ENCODE results near the gene VPS8.

Gene VPS8

GRCh38 chr3:185069037-185070030, 257.4 kb downstream of the VPS8 start:
- TF ChIP-seq, protein P1, sequence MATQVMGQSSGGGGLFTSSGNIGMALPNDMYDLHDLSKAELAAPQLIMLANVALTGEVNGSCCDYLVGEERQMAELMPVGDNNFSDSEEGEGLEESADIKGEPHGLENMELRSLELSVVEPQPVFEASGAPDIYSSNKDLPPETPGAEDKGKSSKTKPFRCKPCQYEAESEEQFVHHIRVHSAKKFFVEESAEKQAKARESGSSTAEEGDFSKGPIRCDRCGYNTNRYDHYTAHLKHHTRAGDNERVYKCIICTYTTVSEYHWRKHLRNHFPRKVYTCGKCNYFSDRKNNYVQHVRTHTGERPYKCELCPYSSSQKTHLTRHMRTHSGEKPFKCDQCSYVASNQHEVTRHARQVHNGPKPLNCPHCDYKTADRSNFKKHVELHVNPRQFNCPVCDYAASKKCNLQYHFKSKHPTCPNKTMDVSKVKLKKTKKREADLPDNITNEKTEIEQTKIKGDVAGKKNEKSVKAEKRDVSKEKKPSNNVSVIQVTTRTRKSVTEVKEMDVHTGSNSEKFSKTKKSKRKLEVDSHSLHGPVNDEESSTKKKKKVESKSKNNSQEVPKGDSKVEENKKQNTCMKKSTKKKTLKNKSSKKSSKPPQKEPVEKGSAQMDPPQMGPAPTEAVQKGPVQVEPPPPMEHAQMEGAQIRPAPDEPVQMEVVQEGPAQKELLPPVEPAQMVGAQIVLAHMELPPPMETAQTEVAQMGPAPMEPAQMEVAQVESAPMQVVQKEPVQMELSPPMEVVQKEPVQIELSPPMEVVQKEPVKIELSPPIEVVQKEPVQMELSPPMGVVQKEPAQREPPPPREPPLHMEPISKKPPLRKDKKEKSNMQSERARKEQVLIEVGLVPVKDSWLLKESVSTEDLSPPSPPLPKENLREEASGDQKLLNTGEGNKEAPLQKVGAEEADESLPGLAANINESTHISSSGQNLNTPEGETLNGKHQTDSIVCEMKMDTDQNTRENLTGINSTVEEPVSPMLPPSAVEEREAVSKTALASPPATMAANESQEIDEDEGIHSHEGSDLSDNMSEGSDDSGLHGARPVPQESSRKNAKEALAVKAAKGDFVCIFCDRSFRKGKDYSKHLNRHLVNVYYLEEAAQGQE (IDR thresholded peaks at IDR 0.05; ENCODE audit: insufficient replicate concordance, low read depth): no peak
- TF ChIP-seq GABPA (IDR thresholded peaks at IDR 0.05; ENCODE audit: low read depth): no peak
- no peak for TF ChIP-seq POLR2AphosphoS5 (IDR thresholded peaks at IDR 0.05; ENCODE audit: low read depth)
- no peak for TF ChIP-seq SPI1 (IDR thresholded peaks at IDR 0.05; ENCODE audit: borderline replicate concordance, low read depth)
- TF ChIP-seq, protein P2, sequence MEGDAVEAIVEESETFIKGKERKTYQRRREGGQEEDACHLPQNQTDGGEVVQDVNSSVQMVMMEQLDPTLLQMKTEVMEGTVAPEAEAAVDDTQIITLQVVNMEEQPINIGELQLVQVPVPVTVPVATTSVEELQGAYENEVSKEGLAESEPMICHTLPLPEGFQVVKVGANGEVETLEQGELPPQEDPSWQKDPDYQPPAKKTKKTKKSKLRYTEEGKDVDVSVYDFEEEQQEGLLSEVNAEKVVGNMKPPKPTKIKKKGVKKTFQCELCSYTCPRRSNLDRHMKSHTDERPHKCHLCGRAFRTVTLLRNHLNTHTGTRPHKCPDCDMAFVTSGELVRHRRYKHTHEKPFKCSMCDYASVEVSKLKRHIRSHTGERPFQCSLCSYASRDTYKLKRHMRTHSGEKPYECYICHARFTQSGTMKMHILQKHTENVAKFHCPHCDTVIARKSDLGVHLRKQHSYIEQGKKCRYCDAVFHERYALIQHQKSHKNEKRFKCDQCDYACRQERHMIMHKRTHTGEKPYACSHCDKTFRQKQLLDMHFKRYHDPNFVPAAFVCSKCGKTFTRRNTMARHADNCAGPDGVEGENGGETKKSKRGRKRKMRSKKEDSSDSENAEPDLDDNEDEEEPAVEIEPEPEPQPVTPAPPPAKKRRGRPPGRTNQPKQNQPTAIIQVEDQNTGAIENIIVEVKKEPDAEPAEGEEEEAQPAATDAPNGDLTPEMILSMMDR (IDR thresholded peaks at IDR 0.05; ENCODE audit: insufficient read depth, low read length): no peak
- DNase-seq (ENCODE audit: low read depth in 1 of 2, low spot score in 1 of 2): no peak

DNA sequence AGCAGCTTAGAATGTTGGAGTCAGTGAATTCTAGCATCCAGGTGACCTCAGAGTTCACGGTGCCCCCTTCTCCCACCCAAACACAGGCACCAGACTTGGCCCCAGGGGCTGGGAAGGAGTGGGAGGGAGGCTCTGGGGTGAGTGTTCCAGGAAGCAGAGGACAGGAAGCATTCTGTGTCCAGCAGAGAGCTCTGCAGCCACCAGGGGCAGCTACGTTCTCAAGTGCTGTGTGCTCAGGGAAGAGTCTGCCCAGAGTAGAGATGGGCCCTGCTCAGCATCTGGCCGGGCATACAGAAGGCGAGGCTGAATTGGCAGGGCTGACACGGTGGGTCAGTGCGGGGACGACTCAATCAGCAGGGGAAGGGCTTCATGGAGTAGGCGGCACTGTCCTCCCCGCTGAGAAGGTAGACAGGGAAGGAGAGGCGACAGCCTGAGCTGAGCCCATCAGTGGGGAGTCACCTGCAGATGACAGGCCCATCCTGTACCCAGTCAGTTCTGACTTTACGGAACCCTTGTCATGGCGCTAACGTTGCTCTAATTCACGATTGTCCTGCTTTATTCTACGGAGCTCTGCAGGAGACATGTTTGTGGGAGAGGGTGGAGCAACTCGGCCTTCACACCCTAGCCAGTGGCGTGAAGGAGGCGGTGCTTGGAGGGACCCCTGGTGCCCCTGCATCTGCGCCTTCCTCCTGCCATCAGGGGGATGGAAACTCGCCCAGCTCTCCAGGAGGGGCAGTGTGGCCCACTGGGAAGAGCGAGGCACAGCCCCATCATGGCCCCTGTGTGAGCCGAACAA, 258.7 kb downstream of the VPS8 start:
- H3K27me3 ChIP-seq (ENCODE audit: insufficient read depth, poor library complexity, severe bottlenecking): no peaks in the 10 kb centered on the region
- no peak overlapping the region for H3K27ac ChIP-seq (replicated peaks)
- H3K4me3 ChIP-seq (replicated peaks; ENCODE audit: insufficient read depth, low read length): no peak overlapping the region
- no peak for DNase-seq (ENCODE audit: low read depth in 1 of 2, low spot score in 1 of 2)
- TF ChIP-seq, protein P2 (IDR thresholded peaks at IDR 0.05; ENCODE audit: insufficient read depth, low read length): no peak
- TF ChIP-seq SPI1 (IDR thresholded peaks at IDR 0.05; ENCODE audit: borderline replicate concordance, low read depth) (no peak), POLR2AphosphoS5 (IDR thresholded peaks at IDR 0.05; ENCODE audit: low read depth) (no peak), GABPA (IDR thresholded peaks at IDR 0.05; ENCODE audit: low read depth) (no peak)
- TF ChIP-seq, protein P1 (IDR thresholded peaks at IDR 0.05; ENCODE audit: insufficient replicate concordance, low read depth): no peak

More at GRCh38 chr3:185069037-185070030, 257.4 kb downstream of the VPS8 start:
- H3K27ac ChIP-seq (replicated peaks): no peak overlapping the region
- no peaks in the 10 kb centered on the region for H3K27me3 ChIP-seq (ENCODE audit: insufficient read depth, poor library complexity, severe bottlenecking)
- H3K4me3 ChIP-seq (replicated peaks; ENCODE audit: insufficient read depth, low read length): no peak overlapping the region

GRCh38 chr3:185071287-185071800, 259.4 kb downstream of the VPS8 start:
- DNase-seq (ENCODE audit: low read depth in 1 of 2, low spot score in 1 of 2): no peak
- TF ChIP-seq, protein P2 (IDR thresholded peaks at IDR 0.05; ENCODE audit: insufficient read depth, low read length): no peak
- no peak for TF ChIP-seq POLR2AphosphoS5 (IDR thresholded peaks at IDR 0.05; ENCODE audit: low read depth)
- TF ChIP-seq, protein P1 (IDR thresholded peaks at IDR 0.05; ENCODE audit: insufficient replicate concordance, low read depth): no peak
- TF ChIP-seq SPI1 (IDR thresholded peaks at IDR 0.05; ENCODE audit: borderline replicate concordance, low read depth): no peak
- no peak for TF ChIP-seq GABPA (IDR thresholded peaks at IDR 0.05; ENCODE audit: low read depth)
- Histone ChIP-seq H3K27me3 (ENCODE audit: insufficient read depth, poor library complexity, severe bottlenecking) (no peaks in the 10 kb centered on the region), H3K4me3 (replicated peaks; ENCODE audit: insufficient read depth, low read length) (no peak overlapping the region), H3K27ac (replicated peaks) (no peak overlapping the region)
